ENCODE data around the gene PAGE4. TPM values are rescaled to one million over a fixed set of nuclear protein-coding genes. Genes with fewer than 3 reads are reported as not detected.
A peak's percentile ranks its signal among the peaks of the same experiment; 100 is the strongest.

The PAGE4 gene
- total and polyA plus RNA-seq, 9 of the 15 experiments (the other 6 are each of a cell fraction or from before 2014, with no cell fraction given) = 0.99 to 8.0 (median 3.9) TPM

DNA sequence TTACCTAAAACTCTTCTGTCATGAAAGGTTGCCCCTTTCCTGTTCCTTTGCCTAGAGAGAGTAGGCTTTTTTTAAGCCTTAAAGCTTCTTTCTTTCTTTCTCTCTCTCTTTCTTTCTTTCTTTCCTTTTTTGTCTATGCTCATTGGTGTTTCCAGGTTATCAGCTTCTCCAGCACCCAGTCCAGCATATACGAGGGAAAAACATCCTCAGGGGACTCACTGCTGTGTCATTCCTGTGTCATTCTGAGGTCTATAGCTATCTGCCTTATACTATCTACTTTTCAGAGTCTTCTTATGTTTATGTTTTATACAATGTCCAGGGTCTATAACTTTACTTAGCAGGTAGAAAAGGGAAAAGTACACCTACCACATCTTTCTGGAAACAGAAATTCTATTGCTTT is 39.6 kb downstream of the PAGE4 start (continued):
- TF ChIP-seq CBX1 (IDR thresholded peaks at IDR 0.05; ENCODE audit: low read depth) (no peak), CBFA2T3 (IDR thresholded peaks at IDR 0.05) (peak; percentile 23; the same call in 1 of the 2 replicates), CHD1 (IDR thresholded peaks at IDR 0.05; ENCODE audit: low read length) (no peak), BMI1 (IDR thresholded peaks at IDR 0.05; ENCODE audit: low read length) (no peak), EHMT2 (IDR thresholded peaks at IDR 0.05) (no peak), SAP30 (IDR thresholded peaks at IDR 0.05; ENCODE audit: borderline replicate concordance, insufficient read depth, low read depth, low read length, poor library complexity, severe bottlenecking) (no peak), NFE2 (IDR thresholded peaks at IDR 0.05; ENCODE audit: low read depth) (peak; percentile 70), TSC22D4 (tag; IDR thresholded peaks at IDR 0.05) (no peak), ZNF143 (CRISPR knock-in tag; IDR thresholded peaks at IDR 0.05) (no peak), ZFP1 (CRISPR knock-in tag; IDR thresholded peaks at IDR 0.05) (no peak), NCOA1 (IDR thresholded peaks at IDR 0.05; ENCODE audit: low read depth) (no peak), MAFF (IDR thresholded peaks at IDR 0.05; ENCODE audit: low read length) (peak; percentile 35; the same call in 1 of the 2 replicates), SMAD1 (IDR thresholded peaks at IDR 0.05; ENCODE audit: low read depth, low read length, partially characterized antibody) (no peak), CCAR2 (IDR thresholded peaks at IDR 0.05; ENCODE audit: low read depth, low read length) (no peak), MAFG (tag; conservative IDR thresholded peaks at IDR 0.05) (peak; percentile 58), ZNF133 (CRISPR knock-in tag; IDR thresholded peaks at IDR 0.05) (no peak), C11orf30 (IDR thresholded peaks at IDR 0.05; ENCODE audit: low read depth) (peak; percentile 62)
- TF ChIP-seq, protein P1, sequence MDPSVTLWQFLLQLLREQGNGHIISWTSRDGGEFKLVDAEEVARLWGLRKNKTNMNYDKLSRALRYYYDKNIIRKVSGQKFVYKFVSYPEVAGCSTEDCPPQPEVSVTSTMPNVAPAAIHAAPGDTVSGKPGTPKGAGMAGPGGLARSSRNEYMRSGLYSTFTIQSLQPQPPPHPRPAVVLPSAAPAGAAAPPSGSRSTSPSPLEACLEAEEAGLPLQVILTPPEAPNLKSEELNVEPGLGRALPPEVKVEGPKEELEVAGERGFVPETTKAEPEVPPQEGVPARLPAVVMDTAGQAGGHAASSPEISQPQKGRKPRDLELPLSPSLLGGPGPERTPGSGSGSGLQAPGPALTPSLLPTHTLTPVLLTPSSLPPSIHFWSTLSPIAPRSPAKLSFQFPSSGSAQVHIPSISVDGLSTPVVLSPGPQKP (CRISPR knock-in tag; IDR thresholded peaks at IDR 0.05) = no peak
- TF ChIP-seq, protein P2, sequence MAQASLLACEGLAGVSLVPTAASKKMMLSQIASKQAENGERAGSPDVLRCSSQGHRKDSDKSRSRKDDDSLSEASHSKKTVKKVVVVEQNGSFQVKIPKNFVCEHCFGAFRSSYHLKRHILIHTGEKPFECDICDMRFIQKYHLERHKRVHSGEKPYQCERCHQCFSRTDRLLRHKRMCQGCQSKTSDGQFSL (CRISPR knock-in tag; IDR thresholded peaks at IDR 0.05) = no peak
- TF ChIP-seq, protein P2 (tag; IDR thresholded peaks at IDR 0.05) = no peak
- TF ChIP-seq, protein P3, sequence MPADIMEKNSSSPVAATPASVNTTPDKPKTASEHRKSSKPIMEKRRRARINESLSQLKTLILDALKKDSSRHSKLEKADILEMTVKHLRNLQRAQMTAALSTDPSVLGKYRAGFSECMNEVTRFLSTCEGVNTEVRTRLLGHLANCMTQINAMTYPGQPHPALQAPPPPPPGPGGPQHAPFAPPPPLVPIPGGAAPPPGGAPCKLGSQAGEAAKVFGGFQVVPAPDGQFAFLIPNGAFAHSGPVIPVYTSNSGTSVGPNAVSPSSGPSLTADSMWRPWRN (IDR thresholded peaks at IDR 0.05; ENCODE audit: low read depth) = no peak
- TF ChIP-seq, protein P4, sequence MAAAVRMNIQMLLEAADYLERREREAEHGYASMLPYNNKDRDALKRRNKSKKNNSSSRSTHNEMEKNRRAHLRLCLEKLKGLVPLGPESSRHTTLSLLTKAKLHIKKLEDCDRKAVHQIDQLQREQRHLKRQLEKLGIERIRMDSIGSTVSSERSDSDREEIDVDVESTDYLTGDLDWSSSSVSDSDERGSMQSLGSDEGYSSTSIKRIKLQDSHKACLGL (CRISPR knock-in tag; IDR thresholded peaks at IDR 0.05; ENCODE audit: borderline replicate concordance, poor library complexity, severe bottlenecking) = no peak
- TF ChIP-seq, protein P5, sequence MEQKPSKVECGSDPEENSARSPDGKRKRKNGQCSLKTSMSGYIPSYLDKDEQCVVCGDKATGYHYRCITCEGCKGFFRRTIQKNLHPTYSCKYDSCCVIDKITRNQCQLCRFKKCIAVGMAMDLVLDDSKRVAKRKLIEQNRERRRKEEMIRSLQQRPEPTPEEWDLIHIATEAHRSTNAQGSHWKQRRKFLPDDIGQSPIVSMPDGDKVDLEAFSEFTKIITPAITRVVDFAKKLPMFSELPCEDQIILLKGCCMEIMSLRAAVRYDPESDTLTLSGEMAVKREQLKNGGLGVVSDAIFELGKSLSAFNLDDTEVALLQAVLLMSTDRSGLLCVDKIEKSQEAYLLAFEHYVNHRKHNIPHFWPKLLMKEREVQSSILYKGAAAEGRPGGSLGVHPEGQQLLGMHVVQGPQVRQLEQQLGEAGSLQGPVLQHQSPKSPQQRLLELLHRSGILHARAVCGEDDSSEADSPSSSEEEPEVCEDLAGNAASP (IDR thresholded peaks at IDR 0.05) = no peak
- TF ChIP-seq, protein P6, sequence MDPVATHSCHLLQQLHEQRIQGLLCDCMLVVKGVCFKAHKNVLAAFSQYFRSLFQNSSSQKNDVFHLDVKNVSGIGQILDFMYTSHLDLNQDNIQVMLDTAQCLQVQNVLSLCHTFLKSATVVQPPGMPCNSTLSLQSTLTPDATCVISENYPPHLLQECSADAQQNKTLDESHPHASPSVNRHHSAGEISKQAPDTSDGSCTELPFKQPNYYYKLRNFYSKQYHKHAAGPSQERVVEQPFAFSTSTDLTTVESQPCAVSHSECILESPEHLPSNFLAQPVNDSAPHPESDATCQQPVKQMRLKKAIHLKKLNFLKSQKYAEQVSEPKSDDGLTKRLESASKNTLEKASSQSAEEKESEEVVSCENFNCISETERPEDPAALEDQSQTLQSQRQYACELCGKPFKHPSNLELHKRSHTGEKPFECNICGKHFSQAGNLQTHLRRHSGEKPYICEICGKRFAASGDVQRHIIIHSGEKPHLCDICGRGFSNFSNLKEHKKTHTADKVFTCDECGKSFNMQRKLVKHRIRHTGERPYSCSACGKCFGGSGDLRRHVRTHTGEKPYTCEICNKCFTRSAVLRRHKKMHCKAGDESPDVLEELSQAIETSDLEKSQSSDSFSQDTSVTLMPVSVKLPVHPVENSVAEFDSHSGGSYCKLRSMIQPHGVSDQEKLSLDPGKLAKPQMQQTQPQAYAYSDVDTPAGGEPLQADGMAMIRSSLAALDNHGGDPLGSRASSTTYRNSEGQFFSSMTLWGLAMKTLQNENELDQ (CRISPR knock-in tag; IDR thresholded peaks at IDR 0.05; ENCODE audit: borderline replicate concordance) = no peak
